Measurements from ENCODE around the gene SNX32.

GRCh38 chr11:65891219-65892136 lies 57.7 kb downstream of the SNX32 start:
- TF ChIP-seq CTCF (IDR thresholded peaks at IDR 0.05; ENCODE audit: low read depth, low read length, poor library complexity, severe bottlenecking) (peak; percentile 88), EZH2phosphoT487 (IDR thresholded peaks at IDR 0.05; ENCODE audit: borderline replicate concordance, low read length) (no peak)
